ENCODE data around the gene IL1B.

DNA sequence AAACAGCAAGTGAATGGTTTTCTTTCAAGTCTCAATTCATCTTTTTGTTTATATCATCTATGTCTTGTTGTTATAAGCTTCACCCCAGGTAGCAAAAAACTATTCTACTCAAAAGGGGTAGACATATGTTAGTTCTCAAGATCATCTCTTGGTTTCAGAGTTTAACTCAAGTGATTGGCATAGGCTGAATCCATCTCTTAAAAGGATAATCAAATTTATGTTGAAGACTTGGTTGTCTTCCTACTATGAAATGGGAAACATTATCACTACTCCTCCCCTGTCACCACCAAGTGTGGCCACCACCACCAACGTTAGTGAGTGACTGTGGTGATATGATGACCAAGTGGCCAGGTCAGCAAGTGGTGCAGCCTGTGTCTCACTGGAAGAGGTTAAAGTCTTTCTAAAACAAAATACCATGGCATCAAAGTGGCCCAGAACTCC, 1.5 kb downstream of the IL1B start:
- TF ChIP-seq POLR2A (IDR thresholded peaks at IDR 0.05) (no peak), POLR2AphosphoS5 (IDR thresholded peaks at IDR 0.05) (no peak)
- TF ChIP-seq, protein P1, sequence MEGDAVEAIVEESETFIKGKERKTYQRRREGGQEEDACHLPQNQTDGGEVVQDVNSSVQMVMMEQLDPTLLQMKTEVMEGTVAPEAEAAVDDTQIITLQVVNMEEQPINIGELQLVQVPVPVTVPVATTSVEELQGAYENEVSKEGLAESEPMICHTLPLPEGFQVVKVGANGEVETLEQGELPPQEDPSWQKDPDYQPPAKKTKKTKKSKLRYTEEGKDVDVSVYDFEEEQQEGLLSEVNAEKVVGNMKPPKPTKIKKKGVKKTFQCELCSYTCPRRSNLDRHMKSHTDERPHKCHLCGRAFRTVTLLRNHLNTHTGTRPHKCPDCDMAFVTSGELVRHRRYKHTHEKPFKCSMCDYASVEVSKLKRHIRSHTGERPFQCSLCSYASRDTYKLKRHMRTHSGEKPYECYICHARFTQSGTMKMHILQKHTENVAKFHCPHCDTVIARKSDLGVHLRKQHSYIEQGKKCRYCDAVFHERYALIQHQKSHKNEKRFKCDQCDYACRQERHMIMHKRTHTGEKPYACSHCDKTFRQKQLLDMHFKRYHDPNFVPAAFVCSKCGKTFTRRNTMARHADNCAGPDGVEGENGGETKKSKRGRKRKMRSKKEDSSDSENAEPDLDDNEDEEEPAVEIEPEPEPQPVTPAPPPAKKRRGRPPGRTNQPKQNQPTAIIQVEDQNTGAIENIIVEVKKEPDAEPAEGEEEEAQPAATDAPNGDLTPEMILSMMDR (IDR thresholded peaks at IDR 0.05): no peak
